Lung (tissue), 12 donors: ENCODE data around the gene OXSR1. TPM values are rescaled to one million over a fixed set of nuclear protein-coding genes. Genes with fewer than 3 reads are reported as not detected.

Source experiments
- ATAC-seq: fragments of 200-7000 bp; cut with Tn5 transposase; one replicate; pipeline ENCODE4 v1.9.1; 2020; ENCODE audit warnings: moderate number of reproducible peaks; ENCODE audit not compliant: insufficient read depth, low FRiP score
- DNase-seq, 3 donors: peaks; one replicate each; pipeline ENCODE4 v3.0.0-alpha.2; 2013 to 2017
- H3K27ac ChIP-seq, 2 donors: one replicate each; pipeline ENCODE4 v1.5.1; 2013; ENCODE audit warnings: mild to moderate bottlenecking in 2 of 2, moderate library complexity in 2 of 2, control low read depth in 1 of 2, inconsistent platforms in 1 of 2, low read depth in 1 of 2, low read length in 1 of 2
- H3K27me3 ChIP-seq, 3 donors: one replicate each; pipeline ENCODE4 v1.5.1; 2013; ENCODE audit warnings: low read length in 2 of 3; ENCODE audit not compliant: control insufficient read depth in 3 of 3, insufficient read depth in 3 of 3
- H3K36me3 ChIP-seq, 4 donors: one replicate each; pipeline ENCODE4 v1.5.1; 2013; ENCODE audit warnings: low read length in 4 of 4, mild to moderate bottlenecking in 1 of 4, moderate library complexity in 1 of 4; ENCODE audit not compliant: control insufficient read depth in 4 of 4, insufficient read depth in 4 of 4
- H3K4me1 ChIP-seq, 5 donors: one replicate each; pipeline ENCODE4 v1.5.1; 2013; ENCODE audit warnings: low read length in 5 of 5, mild to moderate bottlenecking in 2 of 5, moderate library complexity in 1 of 5; ENCODE audit not compliant: control insufficient read depth in 5 of 5, insufficient read depth in 5 of 5
- H3K4me3 ChIP-seq: one replicate; pipeline ENCODE4 v1.5.1; 2013; ENCODE audit warnings: mild to moderate bottlenecking, control low read depth, moderate library complexity
- H3K9ac ChIP-seq, 2 donors: one replicate each; pipeline ENCODE4 v1.5.1; 2013; ENCODE audit warnings: low read length in 2 of 2, control low read depth in 1 of 2; ENCODE audit not compliant: insufficient read depth in 1 of 2
- H3K9me3 ChIP-seq, 4 donors: one replicate each; pipeline ENCODE4 v1.5.1; 2013; ENCODE audit warnings: low read length in 3 of 4, mild to moderate bottlenecking in 1 of 4, moderate library complexity in 1 of 4; ENCODE audit not compliant: control insufficient read depth in 4 of 4, insufficient read depth in 3 of 4
- CTCF ChIP-seq: IDR thresholded peaks from 2 replicates; pipeline ENCODE4 v1.5.1; 2012; ENCODE audit warnings: mild to moderate bottlenecking; ENCODE audit errors: control extremely low read depth, extremely low read depth
- WGBS, 2 donors: extraction: QIAGEN DNeasy Blood & Tissue Kit; methylation state at CpG; one replicate each; pipeline ENCODE4 v1.1.7; 2013; 5-methylcytosine and 5-hydroxymethylcytosine counted together
- polyA plus RNA-seq, 2 donors: library from polyadenylated mRNA; stranded (reverse); fragments of 200-250 nt; gene quantifications; one replicate each; pipeline ENCODE4 v1.2.1, GENCODE V29; 2013
- total RNA-seq, 2 donors: library from RNA; depleted of rRNA in 1 of 2; stranded (reverse); fragments of >200 nt in 1 of 2; gene quantifications; one replicate each; pipeline ENCODE4 v1.2.1, GENCODE V29; 2014 to 2021
- donor health status: control.
- donor health status: control.
- donor health status: Bipolar disorder and iron deficiency.
- donor health status: healthy.
- donor health status: DM: yes; HTN: yes; CAD: no.

OXSR1 gene
- total and polyA plus RNA-seq, 4 donors = 11.9 to 38.9 (median 24.9) TPM

GRCh38 chr3:38167591-38167990 is 2.3 kb downstream of the OXSR1 start:
- H3K4me1 ChIP-seq = peaks cover 0 to 11% (median 5%) of the 10 kb centered on the region in 5 donors
- no peak for ATAC-seq
- H3K9ac ChIP-seq = no peak overlapping the region
- no peak for DNase-seq
- H3K36me3 ChIP-seq = no peaks in the 10 kb centered on the region
- H3K27me3 ChIP-seq = no peaks in the 10 kb centered on the region
- no peak overlapping the region for H3K4me3 ChIP-seq
- H3K27ac ChIP-seq = no peak overlapping the region
- H3K9me3 ChIP-seq = no peaks in the 10 kb centered on the region
- WGBS, 2 donors = 84 to 86% methylated on average over 4 of the region's 4 CpGs
- no peak for TF ChIP-seq CTCF

- no peak for TF ChIP-seq CTCF
- H3K9ac ChIP-seq = no peak overlapping the region
- WGBS, 2 donors = 96 to 97% methylated on average over 4 of the region's 4 CpGs
- no peaks in the 10 kb centered on the region for H3K27me3 ChIP-seq
- ATAC-seq (no peak), DNase-seq (no peak)
- no peak overlapping the region for H3K4me3 ChIP-seq
- no peaks in the 10 kb centered on the region for H3K36me3 ChIP-seq
- no peak overlapping the region for H3K27ac ChIP-seq
- peaks cover 0 to 11% (median 5%) of the 10 kb centered on the region in 5 donors for H3K4me1 ChIP-seq
- H3K9me3 ChIP-seq = no peaks in the 10 kb centered on the region
Measured at GRCh38 chr3:38168151-38169026, 3.1 kb downstream of the OXSR1 start.

- H3K4me1 ChIP-seq = peaks cover 0 to 15% (median 5%) of the 10 kb centered on the region in 5 donors
- DNase-seq (no peak), ATAC-seq (no peak)
- WGBS, 2 donors = 69 to 84% methylated on average over 1 of the region's 1 CpG
- H3K27ac ChIP-seq = no peak overlapping the region
- no peak overlapping the region for H3K9ac ChIP-seq
- H3K4me3 ChIP-seq = no peak overlapping the region
- H3K36me3 ChIP-seq = no peaks in the 10 kb centered on the region
- no peak for TF ChIP-seq CTCF
- no peaks in the 10 kb centered on the region for H3K27me3 ChIP-seq
- no peaks in the 10 kb centered on the region for H3K9me3 ChIP-seq
Measured at GRCh38 chr3:38169027-38169317, 3.6 kb downstream of the OXSR1 start.
